Mucosa of gallbladder (tissue), 1 donor: ENCODE measurements around the gene FSTL5. TPM values are rescaled to one million over a fixed set of nuclear protein-coding genes. Genes with fewer than 3 reads are reported as not detected.

Experiments
- DNase-seq: peaks from one replicate; pipeline ENCODE4 v3.0.0-alpha.2; 2020; ENCODE audit warnings: low spot score
- total RNA-seq: library from RNA; stranded (reverse); gene quantifications from one replicate; pipeline ENCODE4 v1.2.1, GENCODE V29; 2021
- donor health status: DM: no; HTN: no; CAD: no.

Gene FSTL5
- total RNA-seq, 1 donor from 2014 or later, result 0.03 TPM

DNA sequence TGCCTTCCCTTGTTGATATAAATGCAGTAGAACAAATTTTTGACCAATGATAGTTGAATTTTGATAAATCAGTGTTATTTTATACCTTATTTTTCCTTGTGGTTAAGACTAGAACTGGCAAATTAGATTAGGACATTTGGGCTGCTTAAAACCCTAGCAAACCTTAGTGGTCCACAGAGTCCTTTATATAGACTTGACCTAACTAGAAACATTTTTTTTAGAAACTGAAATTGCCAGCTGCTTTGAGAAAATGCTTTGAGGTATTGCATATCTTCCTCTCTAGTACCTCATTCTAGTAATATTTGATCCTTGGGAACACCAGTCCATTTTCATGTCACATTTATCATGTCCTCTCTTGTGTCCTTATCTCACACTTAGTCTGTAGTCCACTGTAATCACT, 580.3 kb downstream of the FSTL5 start:
- DNase-seq, result no peak

DNA sequence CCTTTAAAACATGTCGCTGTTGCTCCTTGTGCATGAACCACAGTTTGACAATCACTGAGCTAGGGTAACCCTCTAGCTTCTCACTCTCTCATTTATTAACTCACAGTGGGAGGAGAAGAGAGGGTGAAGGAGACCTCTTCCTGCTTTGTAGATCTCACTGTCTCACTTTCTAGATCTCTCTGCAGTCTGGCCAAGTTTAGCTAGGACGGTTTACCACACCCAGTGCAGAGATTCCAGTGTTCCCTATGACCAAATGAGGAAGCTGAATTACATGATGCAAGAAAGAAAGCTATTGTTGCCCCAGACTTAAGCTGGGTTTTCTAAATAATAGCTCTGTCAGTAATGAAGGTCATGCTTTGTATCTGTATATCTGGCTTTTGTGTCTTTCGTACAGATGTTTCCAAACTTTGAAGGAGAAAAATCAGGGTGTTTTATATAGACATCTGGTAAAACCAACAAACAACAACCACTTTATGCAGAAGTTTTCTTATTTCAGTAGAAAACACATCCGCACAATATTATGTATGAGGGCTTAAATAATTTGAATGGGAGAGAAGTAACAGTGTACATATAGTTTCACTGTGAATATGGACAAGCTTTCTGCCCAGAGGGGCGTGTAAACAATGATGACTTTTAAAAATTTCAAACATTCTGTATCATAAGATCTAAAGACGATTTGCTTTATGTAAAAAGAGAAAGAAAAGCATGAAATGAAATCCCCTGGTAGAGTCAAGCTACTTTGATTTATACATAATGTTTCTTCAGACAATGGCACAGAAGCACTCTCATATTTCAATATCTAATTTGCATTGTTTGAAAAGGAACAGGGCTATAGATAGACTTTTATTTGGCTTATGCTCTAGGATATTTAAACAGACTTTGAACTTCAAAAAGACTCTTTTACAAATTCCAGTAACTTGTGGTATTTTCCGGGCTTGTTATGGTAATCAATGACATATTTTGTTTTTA, 582.3 kb downstream of the FSTL5 start:
- DNase-seq, result no peak

DNA sequence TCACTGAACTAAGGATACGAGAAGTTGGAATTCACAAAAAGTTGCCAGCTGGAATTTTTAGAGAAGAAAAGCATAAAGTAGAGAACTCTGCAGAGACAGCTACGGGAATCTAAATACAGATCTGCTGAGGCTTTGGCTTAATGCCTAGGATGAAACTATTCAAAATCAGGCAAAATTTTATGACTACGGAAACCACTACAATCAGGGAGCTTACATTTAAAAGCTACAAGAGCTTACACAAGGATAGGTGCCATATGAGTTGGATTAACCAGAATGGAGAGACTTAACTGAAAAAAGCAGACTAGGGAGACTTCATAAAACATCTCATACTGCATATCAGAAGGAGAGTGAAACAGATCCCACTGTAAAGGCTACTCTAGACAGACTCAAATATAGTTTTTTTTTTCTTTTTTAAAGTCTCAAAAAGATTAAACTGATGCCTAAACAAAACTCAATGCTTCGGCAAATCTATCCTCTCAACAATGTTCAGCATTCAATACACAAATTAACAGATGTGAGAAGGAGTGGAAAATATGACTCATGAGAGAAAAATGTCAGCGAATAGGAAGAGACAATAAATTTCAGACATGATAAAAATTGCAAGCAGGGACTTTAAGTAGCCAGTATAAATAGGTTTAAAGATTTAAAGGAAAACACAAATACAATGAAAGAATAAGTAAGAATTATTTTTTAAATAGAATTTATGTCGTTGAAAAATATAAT, 586.1 kb downstream of the FSTL5 start:
- DNase-seq, result no peak

DNA sequence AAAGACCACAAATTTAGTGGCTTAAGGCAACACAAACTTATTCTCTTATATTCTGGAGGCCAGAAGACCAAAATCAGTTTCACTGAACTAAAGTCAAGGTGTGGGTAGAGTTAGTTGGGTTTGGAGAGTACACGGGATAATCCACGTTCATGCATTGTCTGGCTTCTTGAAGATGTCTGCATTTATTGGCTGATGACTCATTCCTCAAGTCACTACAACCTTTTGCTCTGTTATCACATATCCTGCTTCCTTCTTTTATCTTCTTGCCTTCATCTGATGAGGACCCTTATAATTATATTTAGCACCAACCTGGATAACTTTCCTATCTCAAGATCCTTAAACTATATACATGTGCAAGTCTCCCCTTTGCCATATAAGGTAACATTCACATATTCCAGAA, 590.0 kb downstream of the FSTL5 start:
- DNase-seq, result no peak

DNA sequence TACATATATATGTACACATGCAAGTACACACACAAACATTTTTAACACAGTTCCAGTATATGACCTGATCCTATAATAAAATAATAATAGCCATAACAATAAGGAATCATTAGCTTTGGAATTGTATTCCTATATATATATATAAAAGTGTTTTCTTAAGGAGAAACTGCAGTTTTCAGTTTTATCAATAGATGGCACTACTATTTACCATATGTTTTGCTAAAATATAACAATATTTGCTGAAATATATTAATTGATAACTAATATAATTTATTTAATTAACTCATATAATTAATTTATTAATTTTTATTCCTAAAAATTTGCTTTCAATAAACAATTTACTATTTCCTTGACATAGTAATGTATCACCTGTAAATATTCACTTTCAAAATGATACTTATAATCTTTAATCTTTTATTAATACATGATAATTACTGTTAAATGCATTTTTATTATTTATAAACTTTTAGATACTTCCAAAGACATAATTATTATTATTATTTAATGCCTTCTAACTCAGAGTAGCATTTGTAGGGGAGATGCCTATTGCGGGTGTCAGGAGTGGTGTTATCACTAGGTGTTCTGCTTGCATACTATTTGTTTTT, 599.5 kb downstream of the FSTL5 start:
- DNase-seq, result no peak

DNA sequence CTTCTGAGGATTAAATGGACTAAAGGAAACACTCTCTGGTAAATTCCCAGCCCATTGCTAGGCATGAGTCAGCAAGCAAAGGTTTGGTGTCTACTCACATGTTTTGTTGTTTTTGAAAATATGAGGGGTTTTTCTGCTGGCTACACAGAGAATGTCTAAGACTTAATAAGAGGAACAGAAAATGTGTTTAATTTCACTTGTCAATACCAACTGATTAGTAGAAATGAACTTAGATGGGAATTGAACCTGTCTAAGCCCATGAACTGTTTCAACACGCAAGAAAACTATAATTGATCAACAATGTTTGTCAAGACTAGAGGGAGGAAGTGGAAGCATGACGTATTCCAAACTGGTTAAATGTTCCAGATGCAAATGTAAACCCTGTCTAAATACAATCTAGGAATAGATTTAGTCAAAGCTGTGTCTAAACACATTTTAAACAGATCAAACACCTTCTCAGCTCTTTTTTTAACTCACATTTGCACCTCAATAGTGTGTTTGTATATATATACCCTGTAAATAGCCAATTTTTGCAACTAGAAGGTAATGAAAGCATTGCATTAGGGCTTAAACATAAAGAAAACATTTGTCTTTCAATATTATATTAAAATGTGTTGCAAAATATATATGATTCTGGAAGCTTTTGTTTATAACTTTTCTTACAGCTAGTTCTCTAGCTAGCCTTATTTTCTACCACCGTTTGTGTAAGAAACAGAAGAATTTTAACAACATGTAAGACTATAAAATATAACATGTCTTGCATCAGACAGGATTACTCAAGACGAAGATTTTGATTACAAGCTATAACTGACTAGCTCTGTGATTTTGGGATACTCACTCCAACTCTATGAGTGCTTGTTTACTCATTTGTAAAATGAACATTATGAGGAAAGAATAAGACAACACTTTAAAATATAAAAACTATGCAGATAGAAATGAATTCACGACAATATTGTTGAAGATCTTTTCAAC, 607.8 kb downstream of the FSTL5 start:
- no peak for DNase-seq

DNA sequence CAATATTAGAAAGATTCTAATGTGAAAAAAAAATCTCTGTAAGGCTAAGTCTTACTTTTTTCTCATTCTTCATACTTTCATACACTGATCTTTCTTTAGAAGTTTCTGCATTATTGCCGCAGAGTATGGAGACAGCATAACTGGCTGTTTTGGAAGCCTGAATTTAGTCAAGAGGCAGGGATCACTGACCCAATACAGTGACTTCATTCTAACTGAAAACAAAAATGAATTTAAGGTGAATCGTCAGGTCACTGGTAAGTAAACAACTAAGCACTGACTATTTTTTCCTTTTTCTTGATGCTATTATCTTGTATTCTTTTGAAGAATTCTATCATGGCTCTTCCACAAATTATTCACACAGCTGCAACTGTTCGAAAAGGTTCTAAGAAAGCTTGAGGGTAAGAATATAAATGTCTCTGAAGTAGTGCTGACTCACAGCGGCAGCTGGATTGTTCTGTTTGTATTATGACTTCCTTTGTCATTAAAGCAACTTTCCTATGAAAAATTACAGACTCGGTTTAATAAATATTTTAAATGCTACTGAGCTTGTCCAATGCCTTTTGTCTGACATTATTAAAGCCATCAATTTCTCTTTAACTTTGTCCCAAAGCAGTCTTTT, 609.3 kb downstream of the FSTL5 start:
- DNase-seq, result no peak

DNA sequence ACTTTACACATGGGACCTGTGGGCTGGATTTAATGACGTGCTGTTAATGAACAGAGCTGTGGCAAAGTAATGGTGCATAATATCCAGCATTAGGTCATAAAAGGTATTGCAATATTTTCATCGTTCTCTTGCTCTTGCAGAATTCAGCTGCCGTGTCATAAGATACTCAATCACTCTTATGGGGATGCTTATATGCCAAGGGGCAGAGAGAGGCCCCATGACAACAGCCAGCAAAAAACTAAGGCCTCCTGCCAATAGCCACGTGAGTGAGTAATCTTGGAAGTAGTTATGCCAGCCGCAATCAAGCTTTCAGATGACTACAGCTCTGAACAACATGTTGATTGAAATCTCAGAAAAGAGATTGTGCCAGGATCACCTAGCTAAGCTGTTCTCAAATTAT, 616.9 kb downstream of the FSTL5 start:
- no peak for DNase-seq

DNA sequence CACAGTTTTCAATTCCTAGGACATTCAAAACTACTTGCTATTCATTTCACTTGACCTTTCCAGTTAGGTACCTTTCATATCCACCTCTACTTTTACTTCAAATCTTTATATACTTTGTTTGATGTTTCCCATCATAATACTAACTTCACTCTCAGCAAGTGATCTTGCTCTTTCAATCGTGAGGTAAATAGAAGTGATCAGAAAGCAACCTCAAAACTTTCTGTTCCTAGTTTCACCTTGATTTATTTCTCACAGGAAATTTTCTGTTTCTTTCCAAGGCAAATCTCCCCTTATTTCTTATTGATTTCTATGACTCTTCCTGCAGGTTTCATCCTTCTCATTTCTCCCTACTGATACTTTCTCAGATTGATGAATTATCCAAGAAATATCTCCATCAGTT, 623.5 kb downstream of the FSTL5 start:
- DNase-seq, result no peak

DNA sequence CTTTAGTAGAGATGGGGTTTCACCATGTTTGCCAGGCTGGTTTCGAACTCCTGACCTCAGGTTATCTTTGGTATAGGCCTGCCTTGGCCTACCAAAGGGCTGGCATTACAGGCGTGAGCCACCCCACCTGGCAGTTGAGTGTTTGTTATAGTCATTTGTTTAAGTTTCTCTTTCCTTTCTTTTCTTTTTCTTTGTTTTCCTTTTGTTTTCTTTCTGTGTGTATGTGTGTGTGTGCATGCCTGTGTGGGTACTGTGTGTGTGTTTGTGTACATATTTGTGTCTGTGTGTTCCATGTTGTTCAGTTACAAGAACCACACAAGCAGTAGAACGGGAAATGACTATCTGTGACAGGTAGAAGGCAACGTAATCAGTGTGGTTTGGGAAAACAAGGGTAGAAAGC, 624.9 kb downstream of the FSTL5 start:
- no peak for DNase-seq

DNA sequence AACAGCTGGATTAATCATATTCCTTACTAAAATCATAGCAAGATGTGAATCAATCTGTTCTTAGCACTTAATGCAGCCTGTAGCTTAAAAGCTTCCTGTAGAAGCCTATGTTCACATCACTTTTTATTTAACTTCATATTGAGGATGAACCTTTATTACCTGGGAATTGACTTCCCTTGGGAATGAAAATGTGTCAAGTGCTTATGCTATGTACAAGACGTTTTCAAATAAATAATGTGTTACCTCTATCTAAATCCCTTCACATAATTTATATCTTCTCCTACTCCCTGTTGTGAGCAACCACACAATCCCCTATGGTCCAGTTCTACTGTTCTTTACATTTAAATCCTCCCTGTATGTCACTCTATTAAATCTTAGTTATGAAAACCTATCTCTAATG, 633.1 kb downstream of the FSTL5 start:
- DNase-seq, result no peak

DNA sequence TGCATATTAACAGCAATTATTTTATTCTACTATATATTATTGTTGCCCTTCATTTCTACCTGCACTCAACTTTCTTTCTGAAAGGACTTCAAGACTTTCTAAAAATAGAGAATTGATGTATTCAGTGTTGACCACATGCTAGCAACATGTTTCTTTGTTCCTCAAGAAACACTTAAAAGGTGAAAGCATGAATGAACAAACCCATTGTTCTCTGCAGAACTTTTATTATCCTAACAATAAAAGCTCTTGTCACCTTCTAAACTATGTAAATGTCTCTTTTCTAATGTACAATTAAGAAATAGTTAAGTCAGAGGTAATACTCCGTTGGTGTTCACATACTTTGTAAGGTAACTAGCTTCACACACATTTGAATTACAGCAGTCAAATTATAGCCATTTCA, 638.7 kb downstream of the FSTL5 start:
- DNase-seq, result no peak

DNA sequence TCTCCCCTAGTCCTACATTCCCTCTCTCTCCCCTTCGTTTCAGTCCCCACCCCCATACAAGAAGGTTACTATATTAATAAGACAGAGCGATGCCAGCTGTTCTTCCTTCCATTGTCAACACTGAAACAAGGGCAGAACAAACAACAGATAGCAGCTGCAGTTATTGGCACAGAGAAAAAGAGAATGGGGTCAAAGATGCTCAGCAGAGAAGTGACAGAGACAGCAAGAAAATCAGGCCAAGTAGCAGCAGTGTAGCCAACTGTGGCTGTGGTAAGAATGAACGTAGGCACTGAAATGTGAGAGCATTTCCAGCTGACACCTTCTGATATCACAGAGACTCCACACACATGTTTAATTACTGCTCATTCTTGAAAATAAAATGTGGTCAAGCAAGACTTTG, 641.8 kb downstream of the FSTL5 start:
- DNase-seq, result no peak

DNA sequence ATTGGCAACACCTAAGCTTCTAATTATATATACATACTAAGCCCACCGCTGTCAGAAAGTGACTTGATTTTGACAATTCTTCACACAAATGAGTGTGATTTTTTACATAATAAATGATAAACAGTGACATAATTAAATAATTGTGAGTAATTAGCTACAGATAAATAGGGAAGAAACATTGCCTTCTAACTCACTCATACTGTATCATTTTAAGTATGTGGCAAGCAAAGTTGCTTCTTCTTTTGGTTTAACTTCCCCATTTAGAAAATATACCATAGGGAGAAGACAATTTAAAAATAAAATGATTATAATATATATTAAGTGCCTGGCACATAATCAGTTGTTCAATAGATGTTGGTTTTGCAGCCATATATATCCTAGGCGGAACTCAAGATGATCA, 644.2 kb downstream of the FSTL5 start:
- DNase-seq, result no peak

DNA sequence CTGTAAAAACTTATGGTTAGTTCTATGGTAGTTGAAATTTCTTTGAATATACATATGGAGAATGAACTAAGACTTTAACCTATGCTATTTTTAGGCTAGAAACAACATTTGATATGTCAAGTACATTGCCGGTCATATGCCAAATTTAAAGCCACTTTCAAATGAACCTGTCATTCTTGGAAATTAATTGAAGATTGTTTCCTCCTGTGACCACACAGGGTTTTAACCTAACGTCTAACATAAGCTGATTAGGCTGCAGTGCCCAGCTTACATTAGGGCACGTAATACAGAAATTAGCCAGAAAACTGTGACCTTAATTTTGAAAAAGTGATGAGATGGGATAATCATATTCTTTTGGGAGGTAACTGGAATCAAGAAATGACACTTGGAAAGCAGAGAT, 645.9 kb downstream of the FSTL5 start:
- no peak for DNase-seq

DNA sequence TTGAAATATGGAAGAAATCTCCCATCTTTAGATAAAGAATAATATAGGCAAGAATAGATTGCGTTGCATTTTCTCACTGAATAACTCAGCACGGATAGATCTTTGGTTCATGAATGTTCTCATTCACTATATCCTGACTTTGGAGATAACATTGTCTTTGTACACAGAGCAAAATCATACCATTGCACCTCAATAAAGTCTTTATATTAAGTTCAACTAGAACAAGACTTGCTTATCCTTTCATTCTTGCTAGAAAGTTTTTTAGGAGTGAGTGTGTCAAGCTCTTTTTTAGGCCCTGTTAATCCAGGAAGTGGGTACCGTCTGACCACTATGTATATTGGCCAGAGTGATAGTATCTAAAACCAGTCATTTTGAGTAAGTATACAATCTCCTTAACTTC, 658.7 kb downstream of the FSTL5 start:
- DNase-seq, result no peak

DNA sequence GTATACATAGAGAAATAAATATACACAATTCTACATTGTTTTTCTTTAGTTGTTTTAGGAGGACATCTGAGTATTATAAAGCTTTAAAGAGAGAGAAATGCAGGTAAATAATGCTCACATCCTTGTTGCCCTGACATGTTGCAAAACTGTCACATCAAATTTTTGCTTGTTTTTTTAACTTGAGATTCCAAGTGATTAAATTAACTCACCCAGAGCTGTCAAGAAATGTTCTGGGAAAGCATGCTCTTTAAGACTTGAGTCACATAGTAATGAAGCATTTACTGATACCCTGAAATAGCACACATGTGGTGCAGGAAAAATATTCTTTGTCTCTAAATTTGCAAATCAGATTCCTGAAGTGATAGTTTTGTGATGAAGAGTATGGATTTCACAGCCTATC, 665.6 kb downstream of the FSTL5 start:
- DNase-seq, result no peak

DNA sequence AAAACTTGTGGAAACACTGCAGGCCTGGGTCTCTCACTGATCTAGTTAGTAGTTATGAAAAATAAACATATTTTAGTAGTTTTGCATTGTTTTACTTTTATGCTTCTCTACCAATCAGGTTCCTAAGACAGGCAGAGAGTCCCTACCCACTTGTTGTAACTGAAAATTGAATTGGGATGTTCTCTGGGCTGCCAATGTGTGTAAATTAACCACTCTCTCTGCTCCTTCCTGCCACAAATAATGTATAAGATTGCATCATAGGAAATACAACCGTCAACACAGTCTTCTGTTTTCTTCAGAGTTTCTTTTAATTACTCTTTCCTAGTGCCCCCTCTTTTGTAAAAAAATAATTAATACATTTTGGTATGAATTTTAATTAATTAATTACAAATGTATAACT, 677.3 kb downstream of the FSTL5 start:
- DNase-seq, result no peak

DNA sequence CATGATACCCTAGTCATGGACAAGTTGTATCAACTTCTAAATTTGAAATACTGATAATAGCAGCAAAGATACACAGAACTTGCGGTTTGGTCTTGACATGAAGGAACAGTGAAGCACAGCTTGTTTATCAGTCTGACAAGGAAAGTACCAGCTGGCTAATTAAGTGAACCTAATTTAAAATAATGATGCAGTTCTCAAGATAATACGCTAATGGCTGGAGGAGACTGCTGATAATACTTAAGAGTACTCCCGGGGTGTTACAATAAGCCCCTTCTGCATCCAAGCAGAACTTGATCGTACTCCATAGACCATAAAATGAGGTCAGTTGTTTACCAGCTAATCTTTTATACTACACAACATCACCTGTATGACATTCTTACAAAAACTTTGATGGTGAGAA, 697.5 kb downstream of the FSTL5 start:
- no peak for DNase-seq

DNA sequence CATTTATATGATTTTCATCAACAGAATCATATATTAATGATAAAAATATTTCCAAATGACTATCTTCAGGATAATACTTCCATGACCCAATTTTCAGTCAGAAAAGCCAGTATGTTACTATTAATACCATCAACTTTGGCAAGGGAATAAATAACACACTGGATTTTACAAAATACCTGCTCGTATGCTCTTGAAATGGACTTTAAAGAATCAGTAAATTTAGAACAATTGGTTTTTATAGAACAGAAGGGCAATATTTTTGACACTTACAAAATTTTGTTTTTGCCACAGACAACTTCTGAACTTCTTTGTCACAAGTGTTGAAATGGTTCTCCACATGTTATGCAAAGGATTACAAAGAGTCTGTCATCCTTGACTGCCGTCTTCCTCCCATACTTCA, 700.4 kb downstream of the FSTL5 start:
- no peak for DNase-seq

DNA sequence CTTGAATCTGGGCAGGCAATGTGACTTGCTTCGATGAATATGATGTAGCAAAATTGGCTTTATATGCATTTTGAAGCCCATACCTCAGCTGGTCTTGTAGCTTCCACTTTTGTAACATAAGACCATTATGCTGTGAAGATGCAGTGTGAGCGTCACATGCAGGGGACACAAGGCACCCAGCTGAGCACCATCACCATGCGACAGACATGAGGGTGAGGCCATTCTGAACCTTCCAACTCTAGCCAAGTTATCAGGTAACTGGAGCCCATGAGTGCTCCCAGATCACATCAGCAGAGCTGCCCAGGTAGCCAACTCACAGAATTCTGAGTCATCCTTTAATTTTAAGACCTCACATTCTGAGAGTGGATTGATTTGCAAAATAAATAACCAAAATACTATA, 705.9 kb downstream of the FSTL5 start:
- DNase-seq, result no peak
